ENCODE data around the gene R3HDM1.

Gene R3HDM1

DNA sequence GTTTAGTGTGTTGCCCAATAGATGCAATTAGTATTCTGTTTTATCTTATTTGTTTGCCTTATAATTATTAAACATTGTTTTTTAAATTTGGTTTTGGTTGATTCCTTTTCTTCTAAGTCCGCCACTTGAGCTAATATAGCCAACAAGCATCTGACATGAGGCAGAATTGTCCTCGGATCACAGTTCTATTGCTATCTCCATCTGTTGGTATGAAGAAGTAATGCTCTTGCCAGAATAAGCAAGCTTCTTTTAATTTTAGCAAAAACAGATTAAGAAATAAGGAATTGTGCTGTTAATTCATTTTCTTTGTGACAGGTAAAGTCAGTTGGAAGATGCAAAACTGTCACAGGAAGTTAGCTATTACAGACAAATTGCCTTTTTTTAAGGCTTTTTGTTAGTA lies 54.3 kb downstream of the R3HDM1 start:
- no peak for TF ChIP-seq Cebpa-rat (IDR thresholded peaks at IDR 0.05)

DNA sequence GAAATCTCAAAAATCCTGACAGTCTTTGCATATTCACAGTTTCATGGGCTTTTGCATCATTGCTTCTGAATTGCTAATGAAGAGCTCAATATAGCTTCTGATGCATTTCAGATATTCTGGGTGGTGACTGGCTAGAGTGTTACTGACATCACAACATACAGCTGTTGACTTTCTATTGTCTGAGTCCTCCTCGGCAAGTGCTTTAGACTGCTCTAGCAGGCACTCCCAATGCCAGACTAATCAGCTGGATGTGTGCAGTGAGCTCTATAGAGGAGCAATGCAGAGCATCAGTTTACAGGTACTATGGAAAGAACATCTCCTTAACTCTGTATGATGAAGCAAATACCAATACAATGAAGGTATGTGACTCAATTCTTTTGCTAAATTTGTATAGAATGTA lies 54.9 kb downstream of the R3HDM1 start:
- no peak overlapping the region for H3K4me2 ChIP-seq
- H3K36me3 ChIP-seq, result peaks cover 0 to 5% (median 0%) of the 10 kb centered on the region in 11 experiments; a peak in 2 of 22 replicates
- H3K4me1 ChIP-seq, result peaks cover 17 to 54% (median 41%) of the 10 kb centered on the region in 10 experiments
- no peak overlapping the region for H3K27ac ChIP-seq
- peaks cover 0 to 37% (median 0%) of the 10 kb centered on the region in 11 experiments; a peak in 8 of 22 replicates for H4K20me1 ChIP-seq
- H3K9me3 ChIP-seq (replicated peaks in 1 of 11), result peaks cover 0 to 5% (median 0%) of the 10 kb centered on the region in 11 experiments; a peak in 9 of 22 replicates
- H3K9ac ChIP-seq, result no peak overlapping the region
- H3K27me3 ChIP-seq, result no peaks in the 10 kb centered on the region
- no peak overlapping the region for H3K4me3 ChIP-seq
- no peak for TF ChIP-seq Cebpa-rat (IDR thresholded peaks at IDR 0.05)

More for the DNA sequence above, 54.3 kb downstream of the R3HDM1 start:
- peaks cover 0 to 34% (median 0%) of the 10 kb centered on the region in 11 experiments; a peak in 8 of 22 replicates for H4K20me1 ChIP-seq
- peaks cover 0 to 5% (median 0%) of the 10 kb centered on the region in 11 experiments; a peak in 1 of 22 replicates for H3K36me3 ChIP-seq
- H3K4me2 ChIP-seq, result no peak overlapping the region
- H3K9me3 ChIP-seq (replicated peaks in 1 of 11), result no peaks in the 10 kb centered on the region; a peak in 1 of 22 replicates
- H3K9ac ChIP-seq, result no peak overlapping the region
- no peak overlapping the region for H3K27ac ChIP-seq
- peaks cover 15 to 48% (median 35%) of the 10 kb centered on the region in 10 experiments for H3K4me1 ChIP-seq
- H3K27me3 ChIP-seq, result no peaks in the 10 kb centered on the region
- H3K4me3 ChIP-seq, result no peak overlapping the region

DNA sequence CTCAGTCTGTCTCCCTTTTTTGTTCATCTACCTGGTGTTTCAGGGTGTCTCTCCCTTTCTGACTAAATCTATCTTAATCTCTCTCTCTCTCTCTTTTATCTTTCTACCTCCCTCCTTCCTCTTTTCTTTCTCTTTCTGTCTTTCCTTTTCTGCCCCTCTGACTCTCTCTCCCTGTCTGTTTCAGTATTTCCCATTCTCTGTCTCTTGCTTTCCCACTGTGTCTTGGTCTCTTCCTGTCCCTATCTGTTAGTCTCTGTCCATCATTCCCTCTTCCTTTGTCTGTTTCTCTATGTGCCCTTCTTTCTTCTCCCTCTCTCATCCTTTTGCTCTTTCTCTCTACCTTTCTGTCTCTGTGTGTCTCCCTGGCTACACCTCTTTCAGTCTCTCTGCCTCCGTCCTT lies 56.7 kb downstream of the R3HDM1 start:
- Histone ChIP-seq H3K9me3 (replicated peaks in 1 of 11) (peaks cover 16 to 23% (median 18%) of the 10 kb centered on the region in 11 experiments), H3K4me2 (peak overlapping the region in 9 of 11 experiments; percentile 13 to 45 (median 36); a peak in 12 of 22 replicates), H3K27me3 (no peaks in the 10 kb centered on the region), H3K4me1 (peaks cover 17 to 51% (median 38%) of the 10 kb centered on the region in 10 experiments), H3K27ac (peak overlapping the region in 2 of 11 experiments; percentile 11 to 18; a peak in 1 of 22 replicates), H3K36me3 (peaks cover 6 to 19% (median 14%) of the 10 kb centered on the region in 11 experiments; a peak in 21 of 22 replicates), H4K20me1 (peaks cover 0 to 38% (median 0%) of the 10 kb centered on the region in 11 experiments; a peak in 8 of 22 replicates), H3K9ac (no peak overlapping the region), H3K4me3 (no peak overlapping the region)
- TF ChIP-seq Cebpa-rat (IDR thresholded peaks at IDR 0.05), result no peak

DNA sequence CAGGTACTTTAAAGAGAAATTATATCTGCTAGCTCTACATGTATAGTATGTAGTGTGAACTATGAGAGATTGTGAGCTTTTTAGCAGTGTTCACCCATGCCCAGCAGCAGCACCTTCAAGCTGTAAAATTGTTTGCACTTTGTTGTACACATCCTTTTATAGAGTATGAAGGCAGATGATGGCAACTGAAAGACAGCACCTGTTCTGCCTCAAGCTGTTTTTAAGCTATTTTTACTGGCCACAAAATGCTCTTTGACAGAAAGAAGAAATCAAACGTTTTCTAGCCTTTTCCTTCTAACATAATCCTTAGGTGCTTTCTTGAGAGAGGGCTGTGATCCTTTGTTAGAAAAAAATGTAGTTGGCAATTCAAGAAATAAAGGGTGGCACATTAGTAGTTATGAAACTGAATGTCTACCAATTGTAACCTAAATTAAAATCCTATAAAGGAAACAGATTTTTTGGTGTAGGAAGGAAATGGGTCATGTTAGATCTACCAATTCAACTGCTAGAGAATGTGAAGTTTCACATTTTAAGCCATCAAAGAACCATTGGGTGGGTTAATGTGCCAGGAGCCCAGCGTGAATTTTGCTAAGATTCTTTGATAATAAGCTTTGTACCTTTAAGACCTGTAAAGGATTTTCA lies 59.5 kb downstream of the R3HDM1 start:
- peaks cover 16 to 37% (median 24%) of the 10 kb centered on the region in 11 experiments; a peak in 21 of 22 replicates for H3K36me3 ChIP-seq
- peak overlapping the region in 10 of 11 experiments; percentile 5 to 82 (median 60); a peak in 18 of 22 replicates for H3K4me2 ChIP-seq
- H3K9me3 ChIP-seq (replicated peaks in 1 of 11), result peaks cover 24 to 32% (median 31%) of the 10 kb centered on the region in 11 experiments
- peak overlapping the region in 1 of 11 experiments; percentile 65; a peak in 2 of 22 replicates for H3K9ac ChIP-seq
- H3K27ac ChIP-seq, result peak overlapping the region in 5 of 11 experiments; percentile 0 to 71 (median 37); a peak in 7 of 22 replicates
- no peaks in the 10 kb centered on the region for H3K27me3 ChIP-seq
- H4K20me1 ChIP-seq, result peaks cover 0 to 31% (median 4%) of the 10 kb centered on the region in 11 experiments; a peak in 8 of 22 replicates
- H3K4me3 ChIP-seq, result peak overlapping the region in 3 of 10 experiments; percentile 12 to 36 (median 23); a peak in 3 of 20 replicates
- H3K4me1 ChIP-seq, result peaks cover 17 to 51% (median 38%) of the 10 kb centered on the region in 10 experiments
- TF ChIP-seq Cebpa-rat (IDR thresholded peaks at IDR 0.05), result no peak

DNA sequence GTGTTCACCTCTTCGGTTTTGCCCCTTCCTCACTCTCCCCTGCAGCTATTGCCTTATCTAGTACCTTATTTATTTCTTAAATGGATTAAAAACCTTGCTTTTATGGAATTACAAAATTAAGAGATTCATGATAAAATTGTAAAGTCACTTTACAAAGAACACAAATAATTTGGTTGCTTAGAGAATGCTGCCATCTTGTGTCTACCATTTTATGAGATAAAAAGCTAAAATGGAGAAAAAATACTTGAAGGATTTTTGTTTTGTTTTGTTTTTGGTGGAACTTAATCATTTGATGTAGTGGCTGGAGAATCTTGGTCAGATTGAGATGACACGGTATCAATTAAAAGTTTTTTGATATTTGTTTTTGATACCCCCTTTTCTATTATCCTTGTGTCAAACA lies 69.6 kb downstream of the R3HDM1 start:
- no peak overlapping the region for H3K4me3 ChIP-seq
- H3K36me3 ChIP-seq, result peaks cover 35 to 45% (median 38%) of the 10 kb centered on the region in 11 experiments
- no peaks in the 10 kb centered on the region for H3K4me1 ChIP-seq
- no peak overlapping the region for H3K27ac ChIP-seq
- no peak overlapping the region for H3K4me2 ChIP-seq
- no peaks in the 10 kb centered on the region for H3K27me3 ChIP-seq
- no peak for TF ChIP-seq Cebpa-rat (IDR thresholded peaks at IDR 0.05)
- peaks cover 0 to under 1% (median 0%) of the 10 kb centered on the region in 11 experiments; a peak in 2 of 22 replicates for H3K9me3 ChIP-seq (replicated peaks in 1 of 11)
- peaks cover 0 to 12% (median 0%) of the 10 kb centered on the region in 11 experiments; a peak in 5 of 22 replicates for H4K20me1 ChIP-seq
- no peak overlapping the region for H3K9ac ChIP-seq

DNA sequence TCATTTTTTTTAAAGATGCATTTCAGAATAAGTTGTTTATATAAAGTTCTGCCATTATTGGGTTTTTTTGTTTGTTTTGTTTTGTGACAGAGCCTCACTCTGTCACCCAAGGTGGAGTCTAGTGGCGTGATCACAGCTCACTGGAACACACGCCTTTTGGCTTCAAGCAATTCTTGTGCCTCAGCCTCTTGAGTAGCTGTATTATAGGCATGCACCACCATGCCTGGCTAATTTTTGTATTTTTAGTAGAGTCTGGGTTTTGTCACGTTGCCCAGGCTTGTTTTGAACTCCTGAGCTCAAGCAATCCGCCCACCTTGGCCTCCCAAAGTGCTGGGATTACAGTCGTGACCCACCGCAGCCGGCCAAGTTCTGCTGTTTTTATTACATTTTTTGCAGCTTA lies 72.3 kb downstream of the R3HDM1 start:
- H3K27ac ChIP-seq, result no peak overlapping the region
- H3K36me3 ChIP-seq, result peaks cover 51 to 66% (median 61%) of the 10 kb centered on the region in 11 experiments
- no peak overlapping the region for H3K4me2 ChIP-seq
- H4K20me1 ChIP-seq, result peaks cover 0 to 12% (median 0%) of the 10 kb centered on the region in 11 experiments; a peak in 4 of 22 replicates
- no peak overlapping the region for H3K9ac ChIP-seq
- H3K4me1 ChIP-seq, result no peaks in the 10 kb centered on the region
- no peak overlapping the region for H3K4me3 ChIP-seq
- H3K27me3 ChIP-seq, result no peaks in the 10 kb centered on the region
- no peak for TF ChIP-seq Cebpa-rat (IDR thresholded peaks at IDR 0.05)
- peaks cover 0 to 6% (median 0%) of the 10 kb centered on the region in 11 experiments; a peak in 2 of 22 replicates for H3K9me3 ChIP-seq (replicated peaks in 1 of 11)

DNA sequence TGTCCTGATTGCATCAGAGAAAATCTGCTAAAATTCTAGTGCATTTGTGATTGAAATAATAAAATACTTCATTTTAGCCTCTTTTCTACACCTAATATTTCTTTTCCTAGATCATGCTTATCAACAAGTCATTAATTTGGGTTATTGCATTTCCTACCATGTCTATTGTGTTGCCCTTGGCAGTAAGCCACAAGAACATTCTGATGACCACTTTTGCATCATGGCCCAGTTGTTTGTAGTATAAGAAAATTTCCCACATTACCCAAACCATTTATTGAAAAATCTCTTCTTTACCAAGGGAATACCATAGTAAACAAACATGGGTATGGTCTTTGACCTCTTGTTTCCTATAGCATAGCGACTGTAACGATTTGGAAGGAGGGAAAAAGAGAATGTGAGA lies 76.3 kb downstream of the R3HDM1 start:
- peaks cover 61 to 85% (median 79%) of the 10 kb centered on the region in 11 experiments for H3K36me3 ChIP-seq
- no peak for TF ChIP-seq Cebpa-rat (IDR thresholded peaks at IDR 0.05)
- no peak overlapping the region for H3K4me3 ChIP-seq
- H3K9me3 ChIP-seq (replicated peaks in 1 of 11), result peaks cover 0 to 6% (median 0%) of the 10 kb centered on the region in 11 experiments; a peak in 2 of 22 replicates
- no peak overlapping the region for H3K27ac ChIP-seq
- H4K20me1 ChIP-seq, result no peaks in the 10 kb centered on the region
- no peak overlapping the region for H3K4me2 ChIP-seq
- H3K27me3 ChIP-seq, result no peaks in the 10 kb centered on the region
- no peaks in the 10 kb centered on the region for H3K4me1 ChIP-seq
- H3K9ac ChIP-seq, result no peak overlapping the region

DNA sequence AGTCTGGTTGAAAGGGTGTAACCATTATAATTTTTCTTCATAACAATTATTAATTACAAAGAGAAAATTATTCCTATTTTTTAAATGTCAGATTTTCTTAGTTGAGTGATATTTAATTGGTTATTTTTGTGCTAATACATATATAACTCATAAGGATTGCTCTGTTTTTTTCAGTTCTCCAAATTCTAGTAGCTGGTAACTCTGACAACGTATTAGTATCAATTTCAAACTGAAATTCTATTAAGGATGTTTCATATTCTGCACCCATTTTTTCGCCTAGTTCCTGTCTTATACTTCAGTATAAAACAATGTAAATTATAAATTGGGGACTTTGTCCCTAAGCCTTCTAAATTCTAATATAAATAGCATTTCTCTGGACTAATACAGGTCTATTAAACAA lies 81.0 kb downstream of the R3HDM1 start:
- Histone ChIP-seq H3K9me3 (replicated peaks in 1 of 11) (no peaks in the 10 kb centered on the region), H3K36me3 (peaks cover 22 to 62% (median 42%) of the 10 kb centered on the region in 11 experiments; a peak in 21 of 22 replicates), H4K20me1 (no peaks in the 10 kb centered on the region), H3K27me3 (no peaks in the 10 kb centered on the region), H3K4me3 (no peak overlapping the region), H3K9ac (no peak overlapping the region), H3K4me2 (no peak overlapping the region), H3K27ac (no peak overlapping the region), H3K4me1 (no peaks in the 10 kb centered on the region)
- no peak for TF ChIP-seq Cebpa-rat (IDR thresholded peaks at IDR 0.05)

DNA sequence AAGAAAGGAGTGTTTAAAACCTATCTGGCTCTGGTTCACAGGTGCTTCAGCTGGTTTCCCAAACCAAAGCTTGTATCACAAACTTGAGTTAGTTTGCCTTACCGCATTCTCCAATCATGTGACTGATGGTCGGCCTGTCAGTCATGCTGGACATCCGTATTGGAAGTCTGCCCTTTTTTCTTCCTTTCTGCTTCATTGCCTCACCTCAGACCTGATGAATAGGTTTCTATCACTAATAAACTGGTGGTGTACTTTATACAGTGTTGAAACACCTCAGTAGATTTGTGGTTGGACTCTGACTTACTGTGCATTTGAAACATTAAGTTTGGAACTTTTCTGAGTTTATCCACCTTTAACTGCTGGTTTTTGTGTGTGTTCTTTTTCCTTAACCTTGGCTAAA lies 84.1 kb downstream of the R3HDM1 start:
- no peak overlapping the region for H3K27ac ChIP-seq
- peaks cover 7 to 32% (median 20%) of the 10 kb centered on the region in 11 experiments; a peak in 20 of 22 replicates for H3K36me3 ChIP-seq
- no peaks in the 10 kb centered on the region for H3K9me3 ChIP-seq (replicated peaks in 1 of 11)
- H3K9ac ChIP-seq, result no peak overlapping the region
- no peaks in the 10 kb centered on the region for H3K27me3 ChIP-seq
- H4K20me1 ChIP-seq, result no peaks in the 10 kb centered on the region
- H3K4me1 ChIP-seq, result no peaks in the 10 kb centered on the region
- no peak overlapping the region for H3K4me3 ChIP-seq
- H3K4me2 ChIP-seq, result no peak overlapping the region
- no peak for TF ChIP-seq Cebpa-rat (IDR thresholded peaks at IDR 0.05)
